NCI-H1694 (cell line): ENCODE measurements around the gene EEIG2.
"Not testable (repeated sequence)": the region's sequence is repeated elsewhere in the genome, so short reads cannot be mapped to it uniquely, and the experiment has no call there.

Experiments used
- DNase-seq: peaks from one replicate; lab custom pipeline; 2025; lab: John Stamatoyannopoulos, UW

Gene EEIG2

DNA sequence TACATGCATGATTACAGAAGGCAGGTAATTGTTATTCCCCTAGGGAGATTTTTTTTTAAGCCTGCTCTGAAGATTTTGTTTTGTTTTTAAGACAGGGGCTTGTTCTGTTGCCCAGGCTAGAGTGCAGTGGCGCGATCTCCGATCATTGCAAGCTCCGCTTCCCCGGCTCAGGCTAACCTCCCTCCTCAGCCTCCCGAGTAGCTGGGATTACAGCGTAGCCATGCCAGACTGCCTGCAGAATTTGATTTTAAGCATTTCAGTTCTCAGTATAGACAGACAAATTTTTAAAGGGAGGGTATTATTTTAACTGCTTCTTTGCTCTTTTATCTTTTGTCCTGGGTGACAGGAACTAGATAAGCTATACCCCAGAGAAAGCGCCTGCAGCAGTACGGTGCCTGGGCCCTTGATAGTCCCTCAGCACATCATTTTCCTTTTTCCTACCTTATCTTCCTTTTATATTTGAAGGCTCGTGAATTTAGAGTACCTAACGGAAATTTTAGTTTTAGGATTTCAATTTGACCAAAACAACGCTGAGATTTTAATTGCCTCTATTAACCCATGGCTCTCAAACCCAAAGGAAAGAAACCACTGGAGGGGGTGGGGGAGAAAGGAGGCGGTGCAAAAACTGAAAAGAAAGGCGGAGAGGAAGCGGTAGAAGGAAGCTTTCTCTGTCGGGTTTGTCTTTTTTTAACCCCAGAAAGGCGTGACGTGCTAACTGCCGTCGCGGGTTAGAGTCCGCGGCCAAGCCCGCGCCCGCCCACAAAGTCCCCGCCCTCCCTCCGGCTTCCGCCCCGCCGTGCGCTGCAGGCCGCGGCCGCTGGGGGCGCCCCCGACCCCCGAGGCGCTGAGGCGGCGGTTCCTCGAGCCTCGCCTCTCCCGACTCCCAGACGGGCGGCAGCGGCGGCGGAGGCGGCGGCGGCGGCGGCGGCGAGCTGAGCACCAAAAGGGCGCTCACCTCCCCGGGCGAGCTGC is at the start of gene EEIG2:
TSS of gene EEIG2 (plus strand) at position 886 of the 972 bp plus-strand sequence. CDS start 329 bp downstream, outside the sequence.
- DNase-seq, result peak; percentile 72

DNA sequence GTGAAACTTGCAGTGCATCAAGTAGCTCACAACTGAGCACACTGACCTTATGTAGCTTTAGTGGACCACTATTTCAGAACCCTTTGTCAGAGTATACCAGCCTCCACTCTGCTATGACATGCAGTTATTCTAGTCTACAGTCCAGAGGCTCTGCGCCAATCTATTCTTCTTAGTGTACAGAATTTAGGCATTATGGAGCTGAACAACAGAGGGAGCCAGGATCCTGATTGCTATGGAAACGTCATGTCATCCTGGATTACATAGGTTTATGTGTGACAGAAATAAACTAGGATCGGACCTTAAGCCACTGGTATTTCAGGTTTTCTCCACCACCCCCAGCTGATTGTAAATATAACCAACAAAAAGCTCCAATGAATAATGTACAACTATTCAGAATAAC is 48.1 kb upstream of the EEIG2 start:
- DNase-seq, result no peak

- DNase-seq, result peak; percentile 43
These were observed 47.5 kb upstream of the EEIG2 start for GRCh38 chr1:108512239-108513043.

DNA sequence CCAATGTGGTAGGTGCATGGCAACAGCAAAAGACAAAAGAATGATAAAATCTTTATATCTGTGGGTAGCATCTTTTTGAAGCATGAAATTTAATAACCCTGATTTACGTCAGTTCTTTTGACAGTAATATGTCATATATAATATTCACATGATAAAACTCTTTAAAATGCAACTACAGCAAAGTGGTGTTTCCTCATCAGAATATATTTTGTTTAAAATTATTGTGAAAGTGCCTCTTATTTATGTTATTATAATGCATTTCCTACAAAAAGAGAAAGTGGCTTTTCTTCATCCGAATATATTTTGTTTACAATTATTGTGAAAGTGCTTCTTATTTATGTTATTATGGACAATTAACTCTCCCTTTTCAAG is 46.9 kb upstream of the EEIG2 start:
- DNase-seq, result no peak

GRCh38 chr1:108513914-108514313 is 46.0 kb upstream of the EEIG2 start:
- not testable (repeated sequence) for DNase-seq

DNA sequence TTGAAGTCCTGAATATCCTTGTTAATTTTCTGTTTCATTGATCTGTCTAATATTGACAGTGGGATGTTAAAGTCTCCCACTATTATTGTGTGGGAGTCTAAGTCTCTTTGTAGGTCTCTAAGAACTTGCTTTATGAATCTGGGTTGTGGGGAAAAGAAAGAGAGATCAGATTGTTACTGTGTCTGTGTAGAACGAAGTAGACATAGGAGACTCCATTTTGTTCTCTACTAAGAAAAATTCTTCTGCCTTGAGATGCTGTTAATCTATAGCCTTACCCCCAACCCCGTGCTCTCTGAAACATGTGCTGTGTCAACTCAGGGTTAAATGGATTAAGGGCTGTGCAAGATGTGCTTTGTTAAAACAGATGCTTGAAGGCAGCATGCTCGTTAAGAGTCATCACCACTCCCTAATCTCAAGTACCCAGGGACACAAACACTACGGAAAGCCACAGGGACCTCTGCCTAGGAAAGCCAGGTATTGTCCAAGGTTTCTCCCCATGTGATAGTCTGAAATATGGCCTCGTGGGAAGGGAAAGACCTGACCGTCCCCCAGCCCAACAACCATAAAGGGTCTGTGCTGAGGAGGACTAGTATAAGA is 42.5 kb upstream of the EEIG2 start:
- DNase-seq, result not testable (repeated sequence)

GRCh38 chr1:108521990-108522393 is 37.9 kb upstream of the EEIG2 start:
- no peak for DNase-seq

DNA sequence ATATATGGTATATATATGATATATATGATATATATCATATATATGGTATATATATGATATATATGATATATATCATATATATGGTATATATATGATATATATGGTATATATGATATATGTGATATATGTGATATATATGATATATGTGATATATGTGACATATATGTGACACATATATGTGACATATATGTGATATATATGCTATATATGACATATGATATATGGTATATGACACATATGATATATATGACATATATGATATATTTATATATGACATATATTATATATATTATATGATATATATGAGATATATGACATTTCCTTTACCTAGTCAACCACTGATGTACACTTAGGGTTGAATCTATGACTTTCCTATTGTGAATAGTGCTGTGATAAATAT is 36.1 kb upstream of the EEIG2 start:
- no peak for DNase-seq

DNA sequence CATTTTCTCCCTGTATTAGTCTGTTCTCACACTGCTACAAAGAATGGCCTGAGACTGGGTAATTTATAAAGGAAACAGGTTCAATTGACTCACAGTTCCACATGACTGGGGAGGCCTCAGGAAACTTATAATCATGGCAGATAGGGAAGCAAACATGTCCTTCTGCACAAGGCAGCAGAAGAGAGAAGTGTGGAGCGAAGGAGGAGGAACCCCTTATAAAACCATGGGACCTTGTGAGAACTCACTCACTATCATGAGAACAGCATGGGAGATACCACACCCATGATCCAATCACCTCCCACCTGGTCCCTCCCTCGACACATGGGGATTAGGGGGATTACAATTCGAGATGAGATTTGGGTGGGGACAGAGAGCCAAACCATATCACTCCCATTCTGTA is 35.2 kb upstream of the EEIG2 start:
- no peak for DNase-seq

GRCh38 chr1:108527135-108527534 is 32.8 kb upstream of the EEIG2 start:
- no peak for DNase-seq

DNA sequence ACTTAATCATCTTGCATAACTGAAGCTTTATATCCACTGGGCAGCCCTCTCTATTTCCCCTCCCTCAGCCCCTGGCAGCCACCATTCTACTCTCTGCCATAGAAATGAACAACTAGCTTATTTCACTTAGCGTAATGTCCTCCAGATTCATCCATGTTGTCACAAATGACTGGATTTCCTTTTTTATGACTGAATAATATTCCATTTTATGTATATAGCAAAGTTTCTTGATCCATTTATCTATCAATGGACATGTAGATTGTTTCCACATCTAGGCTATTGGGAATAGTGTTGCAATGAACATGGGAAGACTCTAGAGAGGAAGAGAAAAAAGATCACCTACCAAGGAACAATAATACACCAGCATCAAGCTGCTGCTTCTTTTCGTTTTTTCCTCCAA is 32.1 kb upstream of the EEIG2 start:
- no peak for DNase-seq

DNA sequence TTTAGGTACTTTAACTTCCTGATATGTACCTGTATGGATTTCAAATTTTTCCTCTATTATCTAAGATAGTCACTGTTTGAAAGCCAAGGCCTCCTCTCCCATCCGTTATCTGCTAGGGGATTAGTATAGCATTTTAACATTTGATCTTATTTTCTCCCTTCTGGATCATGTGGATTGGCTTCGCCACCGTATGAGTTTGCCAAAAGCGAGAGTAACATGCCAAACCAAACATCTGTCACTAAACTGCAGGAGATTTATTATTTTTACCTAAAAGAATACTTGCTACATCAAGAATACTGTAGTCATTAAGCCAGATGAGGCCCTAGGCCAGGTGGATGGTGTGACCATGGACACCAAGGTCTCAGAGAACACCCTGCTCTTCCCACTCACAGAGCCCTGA is 28.5 kb upstream of the EEIG2 start:
- DNase-seq, result peak; percentile 63

DNA sequence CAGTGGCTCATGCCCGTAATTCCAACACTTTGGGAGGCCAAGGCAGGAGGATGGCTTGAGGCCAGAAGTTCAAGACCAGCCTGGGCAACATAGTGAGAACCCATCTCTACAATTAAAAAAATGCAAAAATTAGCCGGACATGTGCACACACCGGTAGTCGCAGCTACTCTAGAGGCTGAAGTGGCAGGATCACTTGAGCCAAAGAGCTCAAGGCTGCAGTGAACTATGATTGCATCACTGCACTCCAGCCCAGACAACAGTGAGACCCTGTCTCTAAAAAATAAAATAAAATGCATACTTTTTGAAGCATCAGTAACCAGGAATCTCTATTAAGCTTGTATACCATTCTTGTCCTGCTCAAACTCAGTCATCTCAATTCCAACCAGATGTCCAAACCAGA is 27.2 kb upstream of the EEIG2 start:
- no peak for DNase-seq

- DNase-seq, result no peak
These were observed 26.4 kb upstream of the EEIG2 start for GRCh38 chr1:108533351-108534083.

GRCh38 chr1:108534759-108535158 is 25.1 kb upstream of the EEIG2 start:
- no peak for DNase-seq

DNA sequence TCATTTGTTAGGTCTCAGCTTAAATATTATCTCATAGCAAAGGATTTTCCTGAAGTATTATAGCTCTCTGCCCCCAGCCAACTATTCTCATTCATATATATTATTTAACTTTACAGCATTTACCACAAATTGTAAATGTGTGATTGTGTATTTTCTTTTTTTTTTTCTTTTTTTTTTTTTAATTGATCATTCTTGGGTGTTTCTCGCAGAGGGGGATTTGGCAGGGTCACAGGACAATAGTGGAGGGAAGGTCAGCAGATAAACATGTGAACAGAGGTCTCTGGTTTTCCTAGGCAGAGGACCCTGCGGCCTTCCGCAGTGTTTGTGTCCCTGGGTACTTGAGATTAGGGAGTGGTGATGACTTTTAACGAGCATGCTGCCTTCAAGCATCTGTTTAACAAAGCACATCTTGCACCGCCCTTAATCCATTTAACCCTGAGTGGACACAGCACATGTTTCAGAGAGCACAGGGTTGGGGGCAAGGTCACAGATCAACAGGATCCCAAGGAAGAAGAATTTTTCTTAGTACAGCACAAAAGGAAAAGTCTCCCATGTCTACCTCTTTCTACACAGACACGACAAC is 24.5 kb upstream of the EEIG2 start:
- DNase-seq, result not testable (repeated sequence)

GRCh38 chr1:108536021-108536420 is 23.9 kb upstream of the EEIG2 start:
- not testable (repeated sequence) for DNase-seq

- not testable (repeated sequence) for DNase-seq
These were observed 23.1 kb upstream of the EEIG2 start for GRCh38 chr1:108536791-108537190.

DNA sequence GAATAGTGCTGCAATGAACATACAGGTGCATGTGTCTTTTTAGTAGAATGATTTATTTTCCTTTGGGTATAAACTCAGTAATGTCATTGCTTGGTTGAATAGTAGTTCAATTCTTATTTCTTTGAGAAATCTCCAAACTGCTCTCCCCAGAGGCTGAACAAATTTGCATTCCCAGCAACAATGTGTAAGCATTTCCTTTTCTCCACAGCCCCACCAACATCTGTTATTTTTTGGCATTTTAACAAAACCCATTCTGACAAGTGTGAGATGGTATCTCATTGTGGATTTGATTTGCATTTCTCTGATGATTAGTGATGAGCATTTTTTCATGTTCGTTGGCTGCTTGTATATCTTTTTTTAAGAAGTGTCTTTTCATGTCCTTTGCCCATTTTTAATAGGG is 21.9 kb upstream of the EEIG2 start:
- DNase-seq, result no peak

DNA sequence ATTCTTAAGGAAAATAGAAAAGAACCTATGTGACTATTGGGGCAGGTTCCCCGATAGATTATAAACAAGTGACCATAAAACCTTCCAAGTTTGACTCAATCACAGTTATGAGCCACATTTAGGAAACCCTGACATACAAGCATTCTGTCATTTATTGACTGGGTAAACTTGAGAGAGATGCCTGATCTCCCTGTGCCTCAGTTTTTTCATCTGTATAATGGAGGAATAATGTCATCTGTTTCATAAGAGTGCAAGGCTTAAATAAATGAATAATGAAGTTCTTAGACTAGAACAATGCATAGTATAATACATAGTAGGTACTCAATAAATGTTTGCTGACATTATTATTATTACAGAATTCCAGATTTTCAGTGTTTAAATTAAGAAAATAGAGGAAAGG is 18.9 kb upstream of the EEIG2 start:
- DNase-seq, result no peak

- DNase-seq, result no peak
These were observed 18.0 kb upstream of the EEIG2 start for GRCh38 chr1:108541861-108542260.
